Measurements from ENCODE around the gene TTLL13. TPM values are rescaled to one million over a fixed set of nuclear protein-coding genes. Genes with fewer than 3 reads are reported as not detected.

TTLL13 gene
- total and polyA plus RNA-seq, 7 donors = 0.03 to 0.69 (median 0.08) TPM; not detected in 2

GRCh38 chr15:90205886-90206285 lies 43.5 kb upstream of the TTLL13 start:
- WGBS, 3 donors = 78 to 88% (median 82%) methylated on average over 5 of the region's 5 CpGs
- Histone ChIP-seq H3K27me3 (ENCODE audit: insufficient read depth in 3 of 3, low read length in 2 of 3) (no peaks in the 10 kb centered on the region), H3K9me3 (no peaks in the 10 kb centered on the region), H3K36me3 (ENCODE audit: insufficient read depth in 1 of 2, low read depth in 1 of 2) (no peaks in the 10 kb centered on the region), H3K4me1 (peaks cover 10% of the 10 kb centered on the region), H3K27ac (no peak overlapping the region), H3K4me3 (no peak overlapping the region)
- no peak for DNase-seq
- no peak for ATAC-seq
- intact Hi-C loops (cut with DNase I) = no loop called here
- no peak for TF ChIP-seq CTCF (IDR thresholded peaks at IDR 0.05)

GRCh38 chr15:90207252-90207651 lies 42.1 kb upstream of the TTLL13 start:
- H3K4me3 ChIP-seq = no peak overlapping the region
- H3K27me3 ChIP-seq (ENCODE audit: insufficient read depth in 3 of 3, low read length in 2 of 3) = no peaks in the 10 kb centered on the region
- no peaks in the 10 kb centered on the region for H3K9me3 ChIP-seq
- H3K4me1 ChIP-seq = peaks cover 3% of the 10 kb centered on the region
- intact Hi-C loops (cut with DNase I) = no loop called here
- no peak overlapping the region for H3K27ac ChIP-seq
- 78 to 82% (median 79%) methylated on average over 5 to 6 of the region's 6 CpGs for WGBS, 3 donors
- ATAC-seq (no peak), DNase-seq (no peak)
- no peak for TF ChIP-seq CTCF (IDR thresholded peaks at IDR 0.05)
- no peaks in the 10 kb centered on the region for H3K36me3 ChIP-seq (ENCODE audit: insufficient read depth in 1 of 2, low read depth in 1 of 2)

- no peaks in the 10 kb centered on the region for H3K9me3 ChIP-seq
- H3K4me3 ChIP-seq = no peak overlapping the region
- ATAC-seq (no peak), DNase-seq (no peak)
- no peak for TF ChIP-seq CTCF (IDR thresholded peaks at IDR 0.05)
- H3K27ac ChIP-seq = no peak overlapping the region
- H3K27me3 ChIP-seq (ENCODE audit: insufficient read depth in 3 of 3, low read length in 2 of 3) = no peaks in the 10 kb centered on the region
- intact Hi-C loops (cut with DNase I) = no loop called here
- 90 to 93% (median 93%) methylated on average over 6 of the region's 6 CpGs for WGBS, 3 donors
- no peaks in the 10 kb centered on the region for H3K36me3 ChIP-seq (ENCODE audit: insufficient read depth in 1 of 2, low read depth in 1 of 2)
- no peaks in the 10 kb centered on the region for H3K4me1 ChIP-seq
Measured at GRCh38 chr15:90208356-90208755, 41.0 kb upstream of the TTLL13 start.

- no peak for DNase-seq
- 68 to 83% (median 75%) methylated on average over 9 of the region's 9 CpGs for WGBS, 3 donors
Measured at GRCh38 chr15:90209591-90209990, 39.8 kb upstream of the TTLL13 start.

More at GRCh38 chr15:90209591-90209990, 39.8 kb upstream of the TTLL13 start:
- Histone ChIP-seq H3K4me1 (no peaks in the 10 kb centered on the region), H3K9me3 (no peaks in the 10 kb centered on the region), H3K4me3 (no peak overlapping the region), H3K27ac (no peak overlapping the region), H3K36me3 (ENCODE audit: insufficient read depth in 1 of 2, low read depth in 1 of 2) (no peaks in the 10 kb centered on the region), H3K27me3 (ENCODE audit: insufficient read depth in 3 of 3, low read length in 2 of 3) (no peaks in the 10 kb centered on the region)
- ATAC-seq = no peak
- no peak for TF ChIP-seq CTCF (IDR thresholded peaks at IDR 0.05)
- intact Hi-C loops (cut with DNase I) = no loop called here

All from psoas muscle (tissue), 8 donors.